ENCODE results near the gene CSF2RB.

CSF2RB gene

GRCh38 chr22:36924151-36924698, 10.8 kb downstream of the CSF2RB start:
- Mint-ChIP-seq H3K36me3 (no peaks in the 10 kb centered on the region), H3K27ac (no peak overlapping the region), H3K4me1 (no peaks in the 10 kb centered on the region), H3K9me3 (no peaks in the 10 kb centered on the region), H3K27me3 (peaks cover 10% of the 10 kb centered on the region), H3K4me3 (no peak overlapping the region)

- Mint-ChIP-seq H3K9me3 (no peaks in the 10 kb centered on the region), H3K4me3 (no peak overlapping the region), H3K36me3 (no peaks in the 10 kb centered on the region), H3K27me3 (peaks cover 7% of the 10 kb centered on the region), H3K27ac (no peak overlapping the region), H3K4me1 (no peaks in the 10 kb centered on the region)
These were observed 12.2 kb downstream of the CSF2RB start for GRCh38 chr22:36925388-36926290.

GRCh38 chr22:36926309-36926708, 12.9 kb downstream of the CSF2RB start:
- no peak overlapping the region for H3K4me3 Mint-ChIP-seq
- H3K27ac Mint-ChIP-seq = no peak overlapping the region
- no peaks in the 10 kb centered on the region for H3K4me1 Mint-ChIP-seq
- H3K27me3 Mint-ChIP-seq = peaks cover 5% of the 10 kb centered on the region
- H3K36me3 Mint-ChIP-seq = no peaks in the 10 kb centered on the region
- no peaks in the 10 kb centered on the region for H3K9me3 Mint-ChIP-seq

- no peaks in the 10 kb centered on the region for H3K9me3 Mint-ChIP-seq
- H3K27me3 Mint-ChIP-seq = peaks cover 5% of the 10 kb centered on the region
- no peaks in the 10 kb centered on the region for H3K4me1 Mint-ChIP-seq
- H3K36me3 Mint-ChIP-seq = no peaks in the 10 kb centered on the region
- no peak overlapping the region for H3K4me3 Mint-ChIP-seq
- H3K27ac Mint-ChIP-seq = no peak overlapping the region
These were observed 13.4 kb downstream of the CSF2RB start for GRCh38 chr22:36926721-36927435.

GRCh38 chr22:36927671-36928070, 14.2 kb downstream of the CSF2RB start:
- H3K4me3 Mint-ChIP-seq = no peak overlapping the region
- H3K27me3 Mint-ChIP-seq = peaks cover 5% of the 10 kb centered on the region
- H3K27ac Mint-ChIP-seq = no peak overlapping the region
- no peaks in the 10 kb centered on the region for H3K36me3 Mint-ChIP-seq
- no peaks in the 10 kb centered on the region for H3K9me3 Mint-ChIP-seq
- H3K4me1 Mint-ChIP-seq = no peaks in the 10 kb centered on the region

GRCh38 chr22:36928196-36928595, 14.8 kb downstream of the CSF2RB start:
- Mint-ChIP-seq H3K36me3 (no peaks in the 10 kb centered on the region), H3K27me3 (peaks cover 5% of the 10 kb centered on the region), H3K4me1 (no peaks in the 10 kb centered on the region), H3K4me3 (no peak overlapping the region), H3K9me3 (no peaks in the 10 kb centered on the region), H3K27ac (no peak overlapping the region)

- no peak overlapping the region for H3K27ac Mint-ChIP-seq
- peaks cover 5% of the 10 kb centered on the region for H3K27me3 Mint-ChIP-seq
- H3K4me3 Mint-ChIP-seq = no peak overlapping the region
- no peaks in the 10 kb centered on the region for H3K36me3 Mint-ChIP-seq
- H3K9me3 Mint-ChIP-seq = no peaks in the 10 kb centered on the region
- no peaks in the 10 kb centered on the region for H3K4me1 Mint-ChIP-seq
These were observed 15.5 kb downstream of the CSF2RB start for GRCh38 chr22:36928786-36929535.

GRCh38 chr22:36929621-36930020, 16.2 kb downstream of the CSF2RB start:
- Mint-ChIP-seq H3K27me3 (peaks cover 5% of the 10 kb centered on the region), H3K4me1 (no peaks in the 10 kb centered on the region), H3K9me3 (no peaks in the 10 kb centered on the region), H3K27ac (no peak overlapping the region), H3K36me3 (no peaks in the 10 kb centered on the region), H3K4me3 (no peak overlapping the region)

- H3K36me3 Mint-ChIP-seq = no peaks in the 10 kb centered on the region
- H3K4me1 Mint-ChIP-seq = no peaks in the 10 kb centered on the region
- no peaks in the 10 kb centered on the region for H3K27me3 Mint-ChIP-seq
- H3K27ac Mint-ChIP-seq = no peak overlapping the region
- no peaks in the 10 kb centered on the region for H3K9me3 Mint-ChIP-seq
- H3K4me3 Mint-ChIP-seq = no peak overlapping the region
These were observed 16.9 kb downstream of the CSF2RB start for GRCh38 chr22:36930041-36930935.

- Mint-ChIP-seq H3K4me1 (no peaks in the 10 kb centered on the region), H3K4me3 (no peak overlapping the region), H3K27me3 (no peaks in the 10 kb centered on the region), H3K36me3 (no peaks in the 10 kb centered on the region), H3K9me3 (no peaks in the 10 kb centered on the region), H3K27ac (no peak overlapping the region)
These were observed 18.0 kb downstream of the CSF2RB start for GRCh38 chr22:36931446-36931845.

GRCh38 chr22:36933629-36934417, 20.4 kb downstream of the CSF2RB start:
- no peak overlapping the region for H3K4me3 Mint-ChIP-seq
- H3K9me3 Mint-ChIP-seq = no peaks in the 10 kb centered on the region
- H3K4me1 Mint-ChIP-seq = no peaks in the 10 kb centered on the region
- no peaks in the 10 kb centered on the region for H3K27me3 Mint-ChIP-seq
- no peak overlapping the region for H3K27ac Mint-ChIP-seq
- no peaks in the 10 kb centered on the region for H3K36me3 Mint-ChIP-seq

GRCh38 chr22:36934418-36935312, 21.2 kb downstream of the CSF2RB start:
- Mint-ChIP-seq H3K4me1 (no peaks in the 10 kb centered on the region), H3K27ac (peak overlapping the region; percentile 55)

GRCh38 chr22:36935313-36935610, 21.8 kb downstream of the CSF2RB start:
- H3K27me3 Mint-ChIP-seq = no peaks in the 10 kb centered on the region
- H3K9me3 Mint-ChIP-seq = no peaks in the 10 kb centered on the region
- no peak overlapping the region for H3K27ac Mint-ChIP-seq
- H3K4me3 Mint-ChIP-seq = no peak overlapping the region
- H3K4me1 Mint-ChIP-seq = no peaks in the 10 kb centered on the region
- H3K36me3 Mint-ChIP-seq = no peaks in the 10 kb centered on the region

More at GRCh38 chr22:36934418-36935312, 21.2 kb downstream of the CSF2RB start:
- Mint-ChIP-seq H3K9me3 (no peaks in the 10 kb centered on the region), H3K36me3 (no peaks in the 10 kb centered on the region), H3K4me3 (no peak overlapping the region), H3K27me3 (no peaks in the 10 kb centered on the region)
